Measurements from ENCODE around the gene PIEZO1. TPM values are rescaled to one million over a fixed set of nuclear protein-coding genes. Genes with fewer than 3 reads are reported as not detected.

The PIEZO1 gene
- total RNA-seq, 2 donors from 2014 or later = 55.7 to 128 TPM

GRCh38 chr16:88809068-88809675, 24.2 kb upstream of the PIEZO1 start:
- Mint-ChIP-seq H3K27ac (peak overlapping the region; percentile 87 to 95), H3K9me3 (no peaks in the 10 kb centered on the region), H3K36me3 (peaks cover 11 to 17% of the 10 kb centered on the region in 2 donors)
- DNase-seq (ENCODE audit: low spot score in 2 of 2) (peak in 1 of 2 donors; percentile 57), ATAC-seq (no peak)

GRCh38 chr16:88807626-88808453, 22.8 kb upstream of the PIEZO1 start:
- ATAC-seq = no peak
- Mint-ChIP-seq H3K9me3 (no peaks in the 10 kb centered on the region), H3K27ac (peak overlapping the region; percentile 85 to 95), H3K36me3 (peaks cover 11 to 17% of the 10 kb centered on the region in 2 donors)
- no peak for DNase-seq (ENCODE audit: low spot score in 2 of 2)

GRCh38 chr16:88807142-88807625, 22.2 kb upstream of the PIEZO1 start:
- H3K27ac Mint-ChIP-seq = peak overlapping the region in 1 of 2 donors; percentile 95
- no peak for ATAC-seq
- peaks cover 11 to 17% of the 10 kb centered on the region in 2 donors for H3K36me3 Mint-ChIP-seq
- no peaks in the 10 kb centered on the region for H3K9me3 Mint-ChIP-seq
- DNase-seq (ENCODE audit: low spot score in 2 of 2) = peak in 1 of 2 donors; percentile 61

GRCh38 chr16:88806491-88807111, 21.6 kb upstream of the PIEZO1 start:
- H3K27ac Mint-ChIP-seq = peak overlapping the region in 1 of 2 donors; percentile 95
- H3K36me3 Mint-ChIP-seq = peaks cover 11 to 18% of the 10 kb centered on the region in 2 donors
- no peaks in the 10 kb centered on the region for H3K9me3 Mint-ChIP-seq
- no peak for ATAC-seq
- no peak for DNase-seq (ENCODE audit: low spot score in 2 of 2)

- H3K9me3 Mint-ChIP-seq = no peaks in the 10 kb centered on the region
- ATAC-seq (no peak), DNase-seq (ENCODE audit: low spot score in 2 of 2) (peak in 1 of 2 donors; percentile 58)
- peaks cover 8 to 24% of the 10 kb centered on the region in 2 donors for H3K36me3 Mint-ChIP-seq
- H3K27ac Mint-ChIP-seq = no peak overlapping the region
These were observed 20.9 kb upstream of the PIEZO1 start for GRCh38 chr16:88805887-88806393.

- Mint-ChIP-seq H3K36me3 (peaks cover 4 to 24% of the 10 kb centered on the region in 2 donors), H3K27ac (no peak overlapping the region), H3K9me3 (no peaks in the 10 kb centered on the region)
- ATAC-seq (no peak), DNase-seq (ENCODE audit: low spot score in 2 of 2) (no peak)
These were observed 20.3 kb upstream of the PIEZO1 start for GRCh38 chr16:88805340-88805715.

DNA sequence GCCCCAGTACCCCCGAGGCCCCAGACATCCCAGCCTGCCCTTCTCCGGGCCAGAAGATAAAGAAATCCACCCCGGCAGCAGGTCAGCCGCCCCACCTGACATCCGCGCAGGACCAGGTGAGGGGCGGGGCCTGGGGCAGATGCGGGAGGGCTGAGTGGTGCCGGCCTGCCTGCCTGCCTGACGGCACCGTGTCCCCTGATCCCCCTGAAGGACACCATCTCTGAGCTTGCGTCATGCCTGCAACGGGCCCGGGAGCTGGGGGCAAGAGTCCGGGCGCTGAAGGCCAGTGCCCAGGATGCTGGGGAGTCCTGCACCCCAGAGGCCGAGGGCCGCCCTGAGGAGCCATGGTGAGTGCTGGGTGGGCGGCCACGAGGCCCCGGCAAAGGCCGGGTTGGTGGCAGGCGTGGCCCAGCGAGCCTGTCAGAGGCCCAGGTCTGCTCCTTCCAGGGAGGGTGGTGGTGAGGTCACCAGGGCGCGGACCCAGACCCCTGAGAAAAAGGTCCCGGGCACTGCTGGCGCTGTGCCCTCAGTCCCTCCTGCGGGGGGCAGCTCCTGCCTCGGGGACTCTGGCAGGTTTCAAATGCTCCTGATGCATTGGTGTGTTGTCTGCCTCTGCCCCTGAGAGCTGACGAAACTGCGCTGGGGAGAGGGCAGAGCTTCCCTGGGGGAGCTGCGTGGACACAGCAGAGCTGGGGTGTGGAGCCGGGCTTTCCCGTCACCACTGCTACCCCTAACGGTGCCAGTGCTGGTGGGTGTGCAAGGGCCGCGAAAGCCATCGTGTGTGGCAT, 19.7 kb upstream of the PIEZO1 start:
- peak overlapping the region; percentile 89 to 91 for H3K27ac Mint-ChIP-seq

DNA sequence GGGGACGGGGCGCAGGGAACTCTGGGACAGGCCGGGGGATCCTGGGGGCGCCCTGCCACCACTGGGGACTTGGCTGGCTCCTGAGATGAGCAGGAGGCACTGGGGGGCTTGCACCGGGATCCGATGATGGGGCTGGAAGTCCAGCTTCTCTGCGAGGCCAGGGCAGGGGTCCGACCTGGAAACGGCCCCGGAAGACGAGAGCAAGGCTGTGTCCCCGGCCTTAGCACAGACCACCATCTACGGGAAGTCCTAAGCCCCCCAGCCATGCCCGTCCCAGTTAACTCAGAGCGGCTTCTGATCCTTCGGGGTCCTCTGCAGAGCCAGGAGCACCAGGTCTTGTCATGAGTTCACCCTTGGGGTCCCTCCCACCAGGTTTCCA, 19.1 kb upstream of the PIEZO1 start:
- no peak for ATAC-seq
- no peaks in the 10 kb centered on the region for H3K9me3 Mint-ChIP-seq
- DNase-seq (ENCODE audit: low spot score in 2 of 2) = peak in 1 of 2 donors; percentile 59
- peaks cover 0 to 24% of the 10 kb centered on the region in 2 donors for H3K36me3 Mint-ChIP-seq
- H3K27ac Mint-ChIP-seq = peak overlapping the region; percentile 81 to 91

More for the DNA sequence above, 19.7 kb upstream of the PIEZO1 start:
- peaks cover 0 to 24% of the 10 kb centered on the region in 2 donors for H3K36me3 Mint-ChIP-seq
- DNase-seq (ENCODE audit: low spot score in 2 of 2) (peak; percentile 54 to 63), ATAC-seq (peak in 1 of 2 donors; percentile 18)
- H3K9me3 Mint-ChIP-seq = no peaks in the 10 kb centered on the region

DNA sequence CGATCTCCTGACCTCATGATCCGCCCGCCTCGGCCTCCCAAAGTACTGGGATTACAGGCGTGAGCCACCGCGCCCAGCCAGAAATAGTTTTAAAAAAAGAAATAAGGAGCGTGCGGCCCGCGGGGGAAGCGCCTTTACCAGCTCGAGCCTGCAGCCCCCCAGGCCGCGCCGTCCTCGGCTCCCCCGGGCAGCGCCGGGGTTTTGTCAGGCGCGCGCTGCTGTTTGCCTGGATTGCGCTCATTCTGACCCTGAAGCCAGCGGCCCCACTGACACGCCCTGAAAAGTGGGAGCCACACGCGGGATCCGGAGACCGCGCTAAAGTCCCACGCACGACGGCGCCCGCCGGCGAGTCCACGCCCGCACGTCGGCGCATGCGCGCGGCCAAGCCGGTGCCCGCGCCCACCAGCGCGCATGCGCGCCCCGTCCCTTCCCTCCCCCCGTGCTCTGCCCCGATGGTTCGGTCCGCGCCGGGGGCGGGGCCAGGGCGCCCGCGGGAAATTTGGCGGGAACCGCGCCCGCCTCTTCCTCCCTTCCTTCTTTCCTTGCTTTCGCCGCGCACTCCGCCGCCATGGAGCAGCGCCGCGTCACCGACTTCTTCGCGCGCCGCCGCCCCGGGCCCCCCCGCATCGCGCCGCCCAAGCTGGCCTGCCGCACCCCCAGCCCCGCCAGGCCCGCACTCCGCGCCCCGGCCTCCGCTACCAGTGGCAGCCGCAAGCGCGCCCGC, 18.4 kb upstream of the PIEZO1 start, which contains the start of gene CDT1:
Gene CDT1, plus strand, starts transcription at position 526 of the 724 bp plus-strand sequence. Its CDS starts 43 bp downstream, at position 569.
- no peaks in the 10 kb centered on the region for H3K9me3 Mint-ChIP-seq
- peaks cover 0 to 22% of the 10 kb centered on the region in 2 donors for H3K36me3 Mint-ChIP-seq
- H3K27ac Mint-ChIP-seq = peak within 1 kb of the TSS; percentile 91 to 97
- DNase-seq (ENCODE audit: low spot score in 2 of 2) (peak; percentile 90 to 93), ATAC-seq (peak; percentile 54 to 63)

GRCh38 chr16:88800277-88800592, 15.2 kb upstream of the PIEZO1 start:
- H3K36me3 Mint-ChIP-seq = peaks cover 0 to 13% of the 10 kb centered on the region in 2 donors
- no peak overlapping the region for H3K27ac Mint-ChIP-seq
- ATAC-seq (no peak), DNase-seq (ENCODE audit: low spot score in 2 of 2) (no peak)
- no peaks in the 10 kb centered on the region for H3K9me3 Mint-ChIP-seq

GRCh38 chr16:88799569-88800276, 14.7 kb upstream of the PIEZO1 start:
- Mint-ChIP-seq H3K9me3 (no peaks in the 10 kb centered on the region), H3K27ac (no peak overlapping the region), H3K36me3 (peaks cover 0 to 12% of the 10 kb centered on the region in 2 donors)
- ATAC-seq (no peak), DNase-seq (ENCODE audit: low spot score in 2 of 2) (no peak)

DNA sequence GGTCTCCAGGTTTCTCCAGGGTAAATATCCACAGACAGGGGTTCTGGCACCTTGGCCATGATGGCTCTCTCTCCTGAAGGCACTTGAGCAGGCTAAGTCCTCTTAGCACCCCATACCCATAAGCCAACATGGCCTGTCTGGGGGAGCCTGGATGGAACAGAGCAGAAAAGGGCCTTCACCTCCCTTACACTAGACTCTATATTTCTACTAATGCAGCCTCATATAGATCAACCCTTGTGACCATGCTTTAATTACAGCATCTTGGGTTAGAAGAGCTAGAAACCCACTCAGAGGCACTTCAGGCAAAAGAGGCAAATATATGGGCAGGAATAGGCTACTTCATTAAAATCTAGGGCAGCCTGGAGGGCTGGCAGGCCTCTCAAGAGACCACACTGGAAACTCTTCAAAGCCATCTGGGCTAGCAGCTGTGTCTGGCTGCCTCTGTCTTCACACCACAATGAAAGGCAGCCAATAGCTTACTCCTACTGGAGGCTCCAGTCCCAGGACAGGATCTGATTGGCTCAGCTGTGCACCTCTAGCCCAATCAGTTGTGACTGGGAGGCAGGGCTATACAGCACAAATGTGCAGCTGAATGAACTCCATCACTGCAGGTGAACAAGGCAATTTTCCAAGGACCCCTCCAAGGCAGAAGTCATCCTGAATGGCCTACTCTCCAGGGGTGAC, 13.9 kb upstream of the PIEZO1 start:
- H3K9me3 Mint-ChIP-seq = no peaks in the 10 kb centered on the region
- ATAC-seq = no peak
- DNase-seq (ENCODE audit: low spot score in 2 of 2) = no peak

DNA sequence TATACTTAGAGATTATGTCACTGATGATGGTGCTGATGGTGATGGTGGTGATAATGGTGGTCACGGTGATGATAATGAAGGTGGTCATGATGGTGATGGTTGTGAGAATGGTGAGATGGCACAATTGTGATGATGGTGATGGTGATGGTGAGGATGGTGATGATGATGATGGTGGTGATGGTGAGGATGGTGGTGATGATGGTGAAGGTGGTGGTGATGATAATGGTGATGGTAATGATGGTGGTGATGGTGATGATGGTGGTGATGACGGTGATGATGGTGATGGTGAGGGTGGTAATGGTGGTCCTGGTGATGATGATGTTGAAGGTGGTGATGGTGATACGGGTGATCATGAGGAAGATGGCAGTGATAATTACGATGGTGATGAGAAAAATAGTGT, 13.1 kb upstream of the PIEZO1 start:
- Mint-ChIP-seq H3K9me3 (no peaks in the 10 kb centered on the region), H3K27ac (no peak overlapping the region), H3K36me3 (peaks cover 0 to 7% of the 10 kb centered on the region in 2 donors)
- no peak for ATAC-seq
- no peak for DNase-seq (ENCODE audit: low spot score in 2 of 2)

More for the DNA sequence above, 13.9 kb upstream of the PIEZO1 start:
- peaks cover 0 to 7% of the 10 kb centered on the region in 2 donors for H3K36me3 Mint-ChIP-seq
- no peak overlapping the region for H3K27ac Mint-ChIP-seq

GRCh38 chr16:88796278-88796677, 11.3 kb upstream of the PIEZO1 start:
- Mint-ChIP-seq H3K36me3 (peaks cover 0 to 3% of the 10 kb centered on the region in 2 donors), H3K27ac (no peak overlapping the region), H3K9me3 (no peaks in the 10 kb centered on the region)
- DNase-seq (ENCODE audit: low spot score in 2 of 2) (no peak), ATAC-seq (no peak)
